NOMO-1 treated with DMSO at 0.1 percent for 48 hours (cell line): ENCODE measurements around the gene IL19.

Experiments used
- DNase-seq: peaks from one replicate; lab custom pipeline; 2025; ENCODE audit not compliant: unreplicated experiment; lab: John Stamatoyannopoulos, UW

Gene IL19

GRCh38 chr1:206885341-206886060, 114.9 kb downstream of the IL19 start:
- DNase-seq: no peak

DNA sequence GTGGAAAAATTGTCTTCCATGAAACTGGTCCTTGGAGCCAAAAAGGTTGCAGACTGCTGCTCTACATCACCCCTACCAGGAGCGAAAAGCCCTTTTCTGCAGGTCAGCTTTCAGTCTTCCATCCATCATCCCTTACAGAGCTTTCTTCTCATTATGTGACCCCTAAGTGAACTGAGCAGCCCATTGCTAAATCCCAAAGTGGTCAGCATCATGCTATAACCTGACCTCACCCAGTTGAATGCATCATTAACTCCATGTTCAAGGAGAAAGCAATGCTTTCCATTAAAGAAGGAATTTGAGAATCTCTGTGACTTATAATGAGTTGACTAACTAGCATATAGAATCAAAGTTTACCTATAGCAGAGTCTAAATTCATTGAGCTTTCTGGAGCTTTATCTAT, 116.3 kb downstream of the IL19 start:
- DNase-seq: no peak

DNA sequence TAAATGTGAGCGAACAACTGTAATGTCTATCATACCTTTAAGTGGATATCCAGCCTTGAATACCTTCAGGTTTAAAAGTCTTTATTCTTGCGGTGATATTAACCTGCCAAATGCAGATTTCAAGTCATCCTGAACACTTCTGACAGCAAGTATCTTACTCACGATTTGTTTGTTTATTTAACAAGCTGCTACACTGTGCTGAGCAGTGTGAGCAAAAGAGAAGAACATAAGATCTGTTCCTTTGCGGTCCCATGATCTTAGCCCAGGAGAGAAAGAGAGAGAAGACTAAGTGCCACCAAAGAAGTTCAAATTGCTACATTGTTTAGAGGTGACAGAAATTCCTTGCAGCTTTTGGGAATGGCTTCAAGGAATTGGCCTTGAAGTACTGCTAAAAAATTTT, 117.1 kb downstream of the IL19 start:
- DNase-seq: no peak

DNA sequence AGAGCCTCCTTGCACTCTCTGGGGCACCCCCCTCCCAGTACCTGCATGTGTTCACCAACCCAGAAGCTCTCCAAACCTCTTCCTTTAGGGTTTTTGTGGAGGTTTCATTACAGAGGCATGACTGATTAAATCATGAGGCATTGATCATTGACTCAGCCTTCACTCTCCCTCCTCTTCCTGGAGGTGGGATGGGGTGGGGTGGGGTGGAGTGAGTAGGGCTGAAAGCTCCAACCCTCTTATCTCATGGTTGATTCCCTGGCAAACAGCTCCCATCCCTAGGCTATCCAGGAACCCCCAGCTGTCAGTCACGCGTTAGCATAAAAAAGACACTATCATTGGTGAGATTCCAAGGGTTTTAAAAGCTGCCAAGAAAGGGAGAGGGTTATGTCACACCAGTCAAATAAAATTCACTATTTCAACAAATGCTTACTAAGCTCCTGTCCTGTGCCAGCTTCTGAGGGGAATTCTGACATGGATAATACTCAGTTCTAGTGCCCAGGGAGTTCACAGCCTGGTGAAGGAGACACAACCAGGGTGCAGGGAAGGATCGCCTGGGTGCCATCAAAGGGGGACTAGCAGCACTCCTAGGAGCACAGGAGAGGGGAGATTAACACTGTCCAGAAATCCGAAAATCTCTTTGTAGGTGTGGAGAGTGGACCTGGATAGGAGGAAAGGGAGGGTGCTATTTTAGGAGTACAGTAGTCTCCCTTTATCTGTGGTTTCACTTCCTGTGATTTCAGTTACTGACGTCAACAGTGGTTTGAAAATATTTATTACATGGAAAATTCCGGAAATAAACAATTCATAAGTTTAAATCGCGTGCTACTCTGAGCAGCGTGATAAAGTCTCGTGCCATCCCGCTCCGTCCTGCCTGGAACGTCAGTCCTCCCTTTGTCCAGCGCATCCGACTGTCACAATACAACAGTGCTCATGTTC, 119.8 kb downstream of the IL19 start:
- DNase-seq: peak; percentile 66

GRCh38 chr1:206891412-206891811, 120.8 kb downstream of the IL19 start:
- DNase-seq: no peak
